ENCODE measurements around the gene CNPY1.

GRCh38 chr7:155471718-155472117 is 74.6 kb downstream of the CNPY1 start:
- TF ChIP-seq CTCF (IDR thresholded peaks at IDR 0.05) = no peak
- no peak for TF ChIP-seq POLR2AphosphoS5 (IDR thresholded peaks at IDR 0.05)

Data from breast epithelium (tissue), 3 donors.